GM12875 (cell line): ENCODE data around the gene SLITRK2.

Experiments used
- H3K4me3 ChIP-seq: one replicate; pipeline ENCODE4 v1.5.1; 2011; ENCODE audit warnings: low read depth, low read length, control low read depth
- CTCF ChIP-seq: IDR thresholded peaks from 2 replicates; pipeline ENCODE4 v1.5.1; 2011; ENCODE audit warnings: low read depth, mild to moderate bottlenecking, control low read depth, inconsistent platforms, low read length, moderate library complexity, borderline replicate concordance; ENCODE audit not compliant: insufficient read depth

The SLITRK2 gene

GRCh38 chrX:145818186-145819113, 821 bp downstream of the SLITRK2 start:
- H3K4me3 ChIP-seq = no peak overlapping the region
- TF ChIP-seq CTCF = no peak

GRCh38 chrX:145820825-145821224, 3.2 kb downstream of the SLITRK2 start:
- TF ChIP-seq CTCF = no peak
- H3K4me3 ChIP-seq = no peak overlapping the region

- TF ChIP-seq CTCF = no peak
- H3K4me3 ChIP-seq = no peak overlapping the region
Observed at GRCh38 chrX:145821291-145821897, 3.8 kb downstream of the SLITRK2 start.

GRCh38 chrX:145821898-145822571, 4.4 kb downstream of the SLITRK2 start:
- no peak for TF ChIP-seq CTCF
- H3K4me3 ChIP-seq = no peak overlapping the region

GRCh38 chrX:145823132-145823531, 5.5 kb downstream of the SLITRK2 start:
- TF ChIP-seq CTCF = no peak
- no peak overlapping the region for H3K4me3 ChIP-seq

- H3K4me3 ChIP-seq = no peak overlapping the region
- no peak for TF ChIP-seq CTCF
Observed at GRCh38 chrX:145825896-145826295, 8.3 kb downstream of the SLITRK2 start.
